CD14-positive monocyte (primary cell): Measurements from ENCODE around the gene DTNA. TPM values are rescaled to one million over a fixed set of nuclear protein-coding genes. Genes with fewer than 3 reads are reported as not detected.

Experiments used
- DNase-seq, 3 donors: peaks; one replicate each; pipeline ENCODE4 v3.0.0-alpha.2; 2011 to 2022
- H2AFZ ChIP-seq: 2 replicates; pipeline ENCODE4 v1.6.0; 2012; ENCODE audit warnings: mild to moderate bottlenecking, low read depth, low read length, inconsistent platforms; ENCODE audit not compliant: insufficient read depth, poor library complexity, severe bottlenecking
- H3K27ac ChIP-seq, 2 donors: 1 replicate in 1 of 2; 2 replicates in 1 of 2; pipeline ENCODE4 v1.5.1; 2012 to 2013; ENCODE audit warnings: low read length in 2 of 2, control low read depth in 1 of 2, inconsistent platforms in 1 of 2, low read depth in 1 of 2, mild to moderate bottlenecking in 1 of 2
- H3K27me3 ChIP-seq, 2 donors: one replicate each; pipeline versions ENCODE4 v1.6.0 to v1.6.1; 2011 to 2013; ENCODE audit warnings: low read length in 2 of 2; ENCODE audit not compliant: control insufficient read depth in 2 of 2, insufficient read depth in 2 of 2
- H3K36me3 ChIP-seq, 2 donors: replicated peaks in 1 of 2; 1 replicate in 1 of 2; 2 replicates in 1 of 2; pipeline versions ENCODE4 v1.5.1 to v1.6.1; 2012 to 2013; ENCODE audit warnings: low read length in 2 of 2, control low read depth in 1 of 2, inconsistent platforms in 1 of 2, mild to moderate bottlenecking in 1 of 2; ENCODE audit not compliant: insufficient read depth in 2 of 2, control insufficient read depth in 1 of 2
- H3K4me1 ChIP-seq, 2 donors: 1 replicate in 1 of 2; 2 replicates in 1 of 2; pipeline versions ENCODE4 v1.5.1 to v1.6.1; 2012 to 2013; ENCODE audit warnings: low read length in 2 of 2, control low read depth in 1 of 2, inconsistent platforms in 1 of 2, mild to moderate bottlenecking in 1 of 2, moderate library complexity in 1 of 2; ENCODE audit not compliant: insufficient read depth in 2 of 2, control insufficient read depth in 1 of 2
- H3K4me2 ChIP-seq: replicated peaks from 2 replicates; pipeline ENCODE3; 2012; ENCODE audit warnings: low read length, moderate library complexity, mild to moderate bottlenecking; ENCODE audit not compliant: poor library complexity, severe bottlenecking; ENCODE audit errors: extremely low read depth
- H3K4me3 ChIP-seq, 3 experiments: fragments of 200-600 bp in 1 of 3; sonication (generic) in 1 of 3; replicated peaks in 1 of 3; 1 replicate in 2 of 3; 2 replicates in 1 of 3; pipeline ENCODE4 v1.5.1; 2011 to 2013; ENCODE audit warnings: low read length in 3 of 3, mild to moderate bottlenecking in 3 of 3, control low read depth in 2 of 3, low read depth in 2 of 3, inconsistent platforms in 1 of 3, moderate library complexity in 1 of 3
- H3K79me2 ChIP-seq: 2 replicates; pipeline ENCODE4 v1.6.0; 2012; ENCODE audit warnings: mild to moderate bottlenecking, control low read depth, inconsistent platforms, low read length, moderate library complexity; ENCODE audit not compliant: insufficient read depth
- H3K9ac ChIP-seq: 2 replicates; pipeline ENCODE4 v1.6.0; 2017; ENCODE audit warnings: low read length, mild to moderate bottlenecking; ENCODE audit not compliant: insufficient read depth, poor library complexity, severe bottlenecking
- H3K9me3 ChIP-seq, 2 donors: replicated peaks in 1 of 2; 1 replicate in 1 of 2; 2 replicates in 1 of 2; pipeline versions ENCODE4 v1.5.1 to v1.6.1; 2012 to 2013; ENCODE audit warnings: low read length in 2 of 2, control low read depth in 1 of 2; ENCODE audit not compliant: control insufficient read depth in 1 of 2, insufficient read depth in 1 of 2
- H4K20me1 ChIP-seq: 2 replicates; pipeline ENCODE4 v1.6.0; 2012; ENCODE audit warnings: mild to moderate bottlenecking, low read length, control low read depth, moderate library complexity; ENCODE audit not compliant: insufficient read depth
- H3K27ac Mint-ChIP-seq, 7 donors: one replicate each; pipeline ENCODE4 v1.8.0; 2020; ENCODE audit warnings: mild to moderate bottlenecking in 7 of 7, mixed read lengths in 7 of 7, moderate library complexity in 6 of 7, inconsistent platforms in 2 of 7
- H3K27me3 Mint-ChIP-seq, 3 donors: one replicate each; pipeline ENCODE4 v1.8.0; 2021 to 2022; ENCODE audit warnings: low read depth in 3 of 3, mild to moderate bottlenecking in 3 of 3, mixed read lengths in 3 of 3, moderate library complexity in 3 of 3, inconsistent platforms in 1 of 3
- H3K36me3 Mint-ChIP-seq, 2 donors: one replicate each; pipeline ENCODE4 v1.8.0; 2020; ENCODE audit warnings: mixed read lengths in 2 of 2, inconsistent platforms in 1 of 2, mild to moderate bottlenecking in 1 of 2
- H3K4me1 Mint-ChIP-seq: one replicate; pipeline ENCODE4 v1.8.0; 2020; ENCODE audit warnings: mild to moderate bottlenecking, mixed read lengths
- H3K4me3 Mint-ChIP-seq, 2 donors: one replicate each; pipeline ENCODE4 v1.8.0; 2020; ENCODE audit warnings: mild to moderate bottlenecking in 2 of 2, mixed read lengths in 2 of 2, moderate library complexity in 1 of 2
- H3K9me3 Mint-ChIP-seq, 7 donors: one replicate each; pipeline ENCODE4 v1.8.0; 2020 to 2022; ENCODE audit warnings: mixed read lengths in 7 of 7, mild to moderate bottlenecking in 6 of 7, moderate library complexity in 6 of 7, inconsistent platforms in 2 of 7
- CTCF ChIP-seq: fragments of 200-600 bp; IDR thresholded peaks from one replicate; pipeline ENCODE4 v1.8.0; 2022; ENCODE audit warnings: antibody characterized with exemption, mild to moderate bottlenecking
- WGBS: methylation state at CpG from one replicate; pipeline ENCODE4 v1.1.5; 2013; ENCODE audit warnings: missing lambda C conversion rate; ENCODE audit not compliant: insufficient coverage; 5-methylcytosine and 5-hydroxymethylcytosine counted together
- intact Hi-C, 2 donors: fragments of 100-400 bp; cut with micrococcal nuclease; formaldehyde crosslinking; loops; one replicate each; pipeline versions ENCODE4 v1.15.0 to v1.15.1; 2023
- polyA plus RNA-seq, 3 donors: library from polyadenylated mRNA; depleted of rRNA in 1 of 3; unstranded in 2 of 3; stranded (reverse) in 1 of 3; fragments of 300-500 nt in 2 of 3; fragments of >200 nt in 1 of 3; fragmentation: Illumina TruSeq in 2 of 3; gene quantifications; 1 replicate in 2 of 3; 2 replicates in 1 of 3; pipeline ENCODE4 v1.2.3, GENCODE V29; 2012 to 2021

Gene DTNA
- polyA plus RNA-seq, 3 donors = 0.53 to 2.3 (median 0.76) TPM

GRCh38 chr18:34875150-34875549 is 165.1 kb downstream of the DTNA start:
- no peak for DNase-seq
- H3K4me3 Mint-ChIP-seq = no peak overlapping the region
- WGBS = no CpG with 5 or more reads among the region's 7 CpGs
- intact Hi-C loops = no loop called here
- H3K4me1 Mint-ChIP-seq = peaks cover 3% of the 10 kb centered on the region
- no peak overlapping the region for H3K4me2 ChIP-seq
- peaks cover 0 to 2% of the 10 kb centered on the region in 2 donors for H3K36me3 Mint-ChIP-seq
- H3K36me3 ChIP-seq = no peaks in the 10 kb centered on the region
- H3K27ac ChIP-seq = no peak overlapping the region
- no peak overlapping the region for H3K4me3 ChIP-seq
- H4K20me1 ChIP-seq = no peaks in the 10 kb centered on the region
- peaks cover 0 to 1% (median 0%) of the 10 kb centered on the region in 3 donors for H3K27me3 Mint-ChIP-seq
- H3K79me2 ChIP-seq = no peaks in the 10 kb centered on the region
- no peak overlapping the region for H3K27ac Mint-ChIP-seq
- H3K27me3 ChIP-seq = no peaks in the 10 kb centered on the region
- no peak for TF ChIP-seq CTCF
- H3K4me1 ChIP-seq = no peaks in the 10 kb centered on the region
- H3K9me3 Mint-ChIP-seq = no peaks in the 10 kb centered on the region
- H3K9me3 ChIP-seq = no peaks in the 10 kb centered on the region
- no peak overlapping the region for H3K9ac ChIP-seq
- no peak overlapping the region for H2AFZ ChIP-seq

DNA sequence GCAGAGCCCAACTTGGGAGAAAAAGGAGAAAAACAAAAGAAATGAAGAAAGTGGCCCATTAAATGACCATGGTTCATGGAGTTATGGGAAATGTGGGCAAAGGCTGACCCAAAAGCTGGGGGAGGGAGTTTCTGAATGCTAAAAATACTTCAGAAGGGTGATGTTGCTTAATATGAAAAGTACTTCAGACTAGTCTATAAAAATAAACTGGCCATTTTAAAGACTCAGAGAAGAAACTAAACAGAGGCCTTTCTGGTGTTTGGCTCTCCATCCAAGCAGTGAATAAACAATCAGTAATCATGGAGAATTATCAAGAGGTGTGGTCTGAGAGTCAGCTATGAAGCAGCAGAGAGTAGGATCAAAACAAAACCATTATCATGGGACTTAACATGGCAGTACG is 170.3 kb downstream of the DTNA start:
- H3K4me1 Mint-ChIP-seq = peaks cover 2% of the 10 kb centered on the region
- no CpG with 5 or more reads among the region's 1 CpG for WGBS

More for the DNA sequence above, 170.3 kb downstream of the DTNA start:
- Mint-ChIP-seq H3K36me3 (no peaks in the 10 kb centered on the region), H3K4me3 (no peak overlapping the region), H3K9me3 (no peaks in the 10 kb centered on the region), H3K27ac (peak overlapping the region in 1 of 7 donors; percentile 38), H3K27me3 (no peaks in the 10 kb centered on the region)
- H3K4me2 ChIP-seq = no peak overlapping the region
- no peaks in the 10 kb centered on the region for H3K4me1 ChIP-seq
- DNase-seq = no peak
- intact Hi-C loops = no loop called here
- no peaks in the 10 kb centered on the region for H3K27me3 ChIP-seq
- H3K9me3 ChIP-seq = no peaks in the 10 kb centered on the region
- H3K27ac ChIP-seq = no peak overlapping the region
- no peak for TF ChIP-seq CTCF
- no peaks in the 10 kb centered on the region for H3K36me3 ChIP-seq
- no peak overlapping the region for H2AFZ ChIP-seq
- H4K20me1 ChIP-seq = no peaks in the 10 kb centered on the region
- H3K4me3 ChIP-seq = no peak overlapping the region
- H3K9ac ChIP-seq = no peak overlapping the region
- no peaks in the 10 kb centered on the region for H3K79me2 ChIP-seq
